HG03196 (cell line): Measurements from ENCODE around the gene CRBN.

Experiments
- ATAC-seq: cut with Tn5 transposase; IDR thresholded peaks from one replicate; pipeline ENCODE4 v1.9.1; 2021; ENCODE audit not compliant: unreplicated experiment

CRBN gene

GRCh38 chr3:3113042-3113709 is 66.3 kb downstream of the CRBN start:
- ATAC-seq, result no peak

GRCh38 chr3:3110749-3111361 is 68.6 kb downstream of the CRBN start:
- ATAC-seq, result no peak

GRCh38 chr3:3110299-3110630 is 69.2 kb downstream of the CRBN start, which contains the start of gene IL5RA:
Gene IL5RA (minus strand): TSS chr3:3110374. CDS start chr3:3104984, 5,390 bp downstream.
- peak; percentile 52 for ATAC-seq

GRCh38 chr3:3109407-3110298 is 69.8 kb downstream of the CRBN start:
- ATAC-seq, result peak; percentile 77

- peak; percentile 36 for ATAC-seq
Measured at GRCh38 chr3:3107858-3108257, 71.6 kb downstream of the CRBN start.

GRCh38 chr3:3107181-3107580 is 72.3 kb downstream of the CRBN start:
- no peak for ATAC-seq

GRCh38 chr3:3105815-3106214 is 73.7 kb downstream of the CRBN start:
- no peak for ATAC-seq

- ATAC-seq, result no peak
Measured at GRCh38 chr3:3105246-3105645, 74.2 kb downstream of the CRBN start.

- no peak for ATAC-seq
Measured at GRCh38 chr3:3102751-3103150, 76.7 kb downstream of the CRBN start.

- no peak for ATAC-seq
Measured at GRCh38 chr3:3101660-3102458, 77.6 kb downstream of the CRBN start.
